NCI-H524 treated with DMSO at 0.1 percent for 48 hours (cell line): ENCODE data around the gene EMC8.
"Not testable (repeated sequence)": the region's sequence is repeated elsewhere in the genome, so short reads cannot be mapped to it uniquely, and the experiment has no call there.

Experiments used
- DNase-seq: peaks from one replicate; lab custom pipeline; 2025; lab: John Stamatoyannopoulos, UW

The EMC8 gene

GRCh38 chr16:85799497-85800320 lies at the start of gene EMC8, which contains the start of gene COX4I1:
EMC8 (minus strand) TSS chr16:85799544; CDS start chr16:85799295, 249 bp downstream.
COX4I1 (plus strand) TSS chr16:85799695; CDS start chr16:85801206, 1,511 bp downstream.
- peak; percentile 74 for DNase-seq

- DNase-seq, result peak; percentile 6
These were observed 49.6 kb upstream of the EMC8 start for GRCh38 chr16:85848986-85849385.

GRCh38 chr16:85847681-85848601 lies 48.6 kb upstream of the EMC8 start:
- no peak for DNase-seq

GRCh38 chr16:85847036-85847435 lies 47.7 kb upstream of the EMC8 start:
- DNase-seq, result no peak

- DNase-seq, result no peak
These were observed 47.1 kb upstream of the EMC8 start for GRCh38 chr16:85846461-85846860.

- DNase-seq, result no peak
These were observed 45.9 kb upstream of the EMC8 start for GRCh38 chr16:85845266-85845665.

GRCh38 chr16:85844786-85845185 lies 45.4 kb upstream of the EMC8 start:
- no peak for DNase-seq

- DNase-seq, result no peak
These were observed 44.8 kb upstream of the EMC8 start for GRCh38 chr16:85844169-85844481.

- DNase-seq, result no peak
These were observed 44.3 kb upstream of the EMC8 start for GRCh38 chr16:85843471-85844168.

- DNase-seq, result no peak
These were observed 43.5 kb upstream of the EMC8 start for GRCh38 chr16:85842848-85843247.

- DNase-seq, result no peak
These were observed 43.1 kb upstream of the EMC8 start for GRCh38 chr16:85842435-85842834.

- DNase-seq, result no peak
These were observed 41.5 kb upstream of the EMC8 start for GRCh38 chr16:85840801-85841200.

GRCh38 chr16:85840395-85840794 lies 41.1 kb upstream of the EMC8 start:
- DNase-seq, result no peak

- no peak for DNase-seq
These were observed 40.4 kb upstream of the EMC8 start for GRCh38 chr16:85839681-85840240.

- DNase-seq, result no peak
These were observed 39.7 kb upstream of the EMC8 start for GRCh38 chr16:85838876-85839585.

GRCh38 chr16:85838381-85838780 lies 39.0 kb upstream of the EMC8 start:
- DNase-seq, result no peak

- DNase-seq, result not testable (repeated sequence)
These were observed 38.3 kb upstream of the EMC8 start for GRCh38 chr16:85837654-85838053.

- DNase-seq, result no peak
These were observed 37.6 kb upstream of the EMC8 start for GRCh38 chr16:85836706-85837582.

- DNase-seq, result no peak
These were observed 36.8 kb upstream of the EMC8 start for GRCh38 chr16:85835956-85836705.
